ENCODE measurements around the gene RASD2.
"Not testable (repeated sequence)": the region's sequence is repeated elsewhere in the genome, so short reads cannot be mapped to it uniquely, and the experiment has no call there.

The RASD2 gene, protein sequence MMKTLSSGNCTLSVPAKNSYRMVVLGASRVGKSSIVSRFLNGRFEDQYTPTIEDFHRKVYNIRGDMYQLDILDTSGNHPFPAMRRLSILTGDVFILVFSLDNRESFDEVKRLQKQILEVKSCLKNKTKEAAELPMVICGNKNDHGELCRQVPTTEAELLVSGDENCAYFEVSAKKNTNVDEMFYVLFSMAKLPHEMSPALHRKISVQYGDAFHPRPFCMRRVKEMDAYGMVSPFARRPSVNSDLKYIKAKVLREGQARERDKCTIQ

DNA sequence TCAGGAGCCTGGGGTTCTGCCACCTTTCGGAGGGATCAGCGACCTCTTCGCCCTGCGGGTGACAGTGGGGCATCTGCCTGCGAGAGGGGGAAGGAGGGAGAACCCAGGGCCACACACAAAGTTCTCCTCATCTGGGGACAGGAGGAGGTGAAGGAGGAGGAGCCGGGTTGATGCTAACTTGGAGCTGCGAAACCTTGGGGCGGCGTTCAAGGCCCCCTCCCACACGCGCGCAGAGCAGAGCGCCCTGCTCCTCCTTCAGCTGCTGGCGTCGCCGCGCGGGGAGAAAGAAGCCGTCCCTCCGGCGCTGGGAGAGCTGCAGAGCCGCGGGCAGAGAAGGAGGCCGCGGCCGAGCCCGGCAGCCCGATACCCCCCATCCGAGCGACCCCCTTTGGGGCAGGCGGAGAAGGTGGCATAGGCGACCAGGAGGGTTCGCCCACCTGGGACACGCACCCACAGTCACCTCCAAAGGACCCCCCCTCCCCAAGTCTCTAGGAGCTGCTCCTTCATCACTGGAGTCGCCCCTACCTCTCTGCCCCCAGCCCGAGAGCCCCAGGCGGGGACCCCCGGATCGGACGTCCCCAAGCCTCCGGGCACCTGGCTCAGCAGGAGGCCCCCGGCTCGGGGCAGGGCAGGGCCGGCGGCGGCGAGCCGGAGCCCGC, at the start of gene RASD2:
TSS of gene RASD2 (plus strand) at position 237 of the 659 bp plus-strand sequence. CDS start 5,979 bp downstream, outside the sequence.
- peak in 1 of 2 donors; percentile 10 for DNase-seq (ENCODE audit: low read depth in 2 of 2)

- DNase-seq (ENCODE audit: low read depth in 2 of 2), result not testable (repeated sequence)
These were observed 49.3 kb upstream of the RASD2 start for GRCh38 chr22:35491061-35491907.

DNA sequence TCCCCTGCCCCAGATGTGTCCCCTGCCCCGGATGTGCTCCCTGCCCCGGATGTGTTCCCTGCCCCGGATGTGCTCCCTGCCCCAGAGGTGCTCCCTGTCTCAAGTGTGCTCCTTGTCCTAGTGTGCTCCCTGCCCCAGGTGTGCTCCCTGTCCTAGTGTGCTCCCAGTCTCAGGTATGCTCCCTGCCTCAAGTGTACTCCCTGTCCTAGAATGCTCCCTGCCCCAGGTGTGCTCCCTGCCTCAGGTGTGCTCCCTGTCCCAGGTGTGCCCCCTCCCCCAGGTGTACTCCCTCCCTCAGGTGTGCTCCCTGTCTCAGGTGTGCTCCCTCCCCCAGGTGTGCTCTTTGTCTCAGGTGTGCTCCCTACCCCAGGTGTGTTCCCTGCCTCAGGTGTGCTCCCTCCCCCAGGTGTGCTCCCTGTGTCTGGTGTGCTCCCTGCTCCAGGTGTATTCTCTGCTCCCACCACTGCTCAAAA, 48.7 kb upstream of the RASD2 start:
- no peak for DNase-seq (ENCODE audit: low read depth in 2 of 2)

DNA sequence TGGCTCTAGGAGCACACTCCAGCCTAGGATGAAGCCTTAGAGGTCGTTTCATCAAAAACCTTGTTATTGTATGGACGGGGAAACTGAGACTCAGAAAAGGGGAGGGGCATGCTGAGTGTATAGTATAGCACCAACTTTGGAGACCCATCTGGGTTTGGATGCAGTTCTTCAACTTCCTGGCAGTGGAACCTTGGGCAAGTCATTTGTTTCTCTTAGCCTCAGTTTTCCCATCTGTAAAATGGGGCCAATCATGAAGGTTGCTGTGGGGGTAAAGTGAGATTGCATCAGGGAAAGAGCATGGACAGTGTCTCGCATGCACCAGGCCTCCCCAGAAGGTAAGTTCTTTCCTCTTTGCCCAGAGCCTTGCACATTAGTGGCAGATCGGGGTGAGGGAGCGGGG, 47.6 kb upstream of the RASD2 start:
- no peak for DNase-seq (ENCODE audit: low read depth in 2 of 2)

- not testable (repeated sequence) for DNase-seq (ENCODE audit: low read depth in 2 of 2)
These were observed 44.9 kb upstream of the RASD2 start for GRCh38 chr22:35495711-35496110.

DNA sequence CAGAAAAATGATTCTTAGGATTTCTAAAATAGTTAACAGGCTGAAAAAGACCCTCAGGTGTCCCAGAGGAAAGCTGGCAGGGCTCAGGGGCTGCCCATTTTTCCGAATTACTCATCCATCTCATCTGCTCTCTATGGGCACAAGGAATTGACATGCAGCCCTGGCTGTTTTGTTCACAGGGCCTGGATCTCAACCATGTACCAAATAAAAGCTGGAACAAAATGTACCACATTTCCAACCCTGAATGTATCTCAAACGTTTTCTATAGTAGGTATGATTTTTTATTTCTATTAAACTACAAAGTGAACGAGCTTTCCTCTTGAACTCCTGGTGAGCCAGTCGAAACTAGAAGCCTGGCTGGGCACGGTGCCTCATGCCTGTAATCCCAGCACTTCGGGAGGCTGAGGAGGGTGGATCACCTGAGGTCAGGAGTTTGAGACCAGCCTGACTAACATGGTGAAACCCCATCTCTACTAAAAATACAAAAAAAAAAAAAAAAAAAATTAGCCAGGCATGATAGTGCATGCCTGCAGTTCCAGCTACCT, 43.8 kb upstream of the RASD2 start:
- DNase-seq (ENCODE audit: low read depth in 2 of 2), result no peak

GRCh38 chr22:35498026-35498800, 42.4 kb upstream of the RASD2 start:
- no peak for DNase-seq (ENCODE audit: low read depth in 2 of 2)

DNA sequence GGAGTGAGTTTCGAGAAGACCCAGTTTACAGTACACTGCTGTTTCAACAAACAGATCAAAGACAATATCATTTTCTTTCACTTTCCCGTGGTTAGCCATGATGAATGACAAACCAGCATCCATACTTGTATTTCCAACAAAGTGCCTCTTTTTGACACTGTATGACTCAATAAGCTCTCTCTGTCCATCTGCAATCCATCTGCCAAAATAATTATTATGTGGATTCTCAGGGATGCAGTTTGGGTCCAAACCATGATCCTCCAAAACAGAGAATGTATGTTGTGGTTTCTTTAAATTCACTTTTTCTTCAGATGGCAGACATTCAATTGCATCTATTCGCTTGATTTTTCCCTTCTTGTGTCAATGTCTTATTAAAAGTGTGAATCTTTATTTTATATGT, 37.8 kb upstream of the RASD2 start:
- no peak for DNase-seq (ENCODE audit: low read depth in 2 of 2)

- no peak for DNase-seq (ENCODE audit: low read depth in 2 of 2)
These were observed 35.0 kb upstream of the RASD2 start for GRCh38 chr22:35505399-35506258.

- no peak for DNase-seq (ENCODE audit: low read depth in 2 of 2)
These were observed 34.4 kb upstream of the RASD2 start for GRCh38 chr22:35506259-35506570.

- DNase-seq (ENCODE audit: low read depth in 2 of 2), result not testable (repeated sequence)
These were observed 32.8 kb upstream of the RASD2 start for GRCh38 chr22:35507851-35508250.

- no peak for DNase-seq (ENCODE audit: low read depth in 2 of 2)
These were observed 31.2 kb upstream of the RASD2 start for GRCh38 chr22:35509451-35509850.

- DNase-seq (ENCODE audit: low read depth in 2 of 2), result no peak
These were observed 30.7 kb upstream of the RASD2 start for GRCh38 chr22:35509960-35510359.

- DNase-seq (ENCODE audit: low read depth in 2 of 2), result no peak
These were observed 30.1 kb upstream of the RASD2 start for GRCh38 chr22:35510481-35510934.

- no peak for DNase-seq (ENCODE audit: low read depth in 2 of 2)
These were observed 29.7 kb upstream of the RASD2 start for GRCh38 chr22:35510951-35511350.

- no peak for DNase-seq (ENCODE audit: low read depth in 2 of 2)
These were observed 26.3 kb upstream of the RASD2 start for GRCh38 chr22:35514366-35514765.

GRCh38 chr22:35515952-35516351, 24.7 kb upstream of the RASD2 start:
- not testable (repeated sequence) for DNase-seq (ENCODE audit: low read depth in 2 of 2)

GRCh38 chr22:35516723-35517122, 23.9 kb upstream of the RASD2 start:
- DNase-seq (ENCODE audit: low read depth in 2 of 2), result no peak

DNA sequence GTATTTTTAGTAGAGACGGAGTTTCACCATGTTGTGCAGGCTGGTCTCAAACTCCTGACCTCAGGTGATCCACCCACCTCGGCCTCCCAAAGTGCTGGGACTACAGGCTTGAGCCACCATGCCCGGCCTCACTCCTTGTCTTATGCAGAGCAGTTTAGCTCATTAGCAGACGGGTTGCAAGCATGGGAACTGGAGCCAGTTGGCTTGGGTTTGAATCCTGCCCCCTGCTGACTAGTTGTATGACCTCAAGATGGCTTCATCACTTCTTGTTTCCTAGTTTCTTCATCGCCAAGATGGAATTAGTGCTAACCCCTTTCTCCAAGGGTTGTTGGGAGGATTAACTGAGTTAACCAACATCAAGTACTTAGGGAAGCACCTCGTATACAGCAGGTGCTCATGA, 23.4 kb upstream of the RASD2 start:
- DNase-seq (ENCODE audit: low read depth in 2 of 2), result no peak

GRCh38 chr22:35517769-35518530, 22.7 kb upstream of the RASD2 start:
- DNase-seq (ENCODE audit: low read depth in 2 of 2), result no peak

Measured in stimulated activated CD8-positive, alpha-beta memory T cell treated with anti-CD3 and anti-CD28 coated beads, Interleukin-2, amount 100 ng/mL, for 1 hour (primary cell).